ENCODE measurements around the gene TRPC6. TPM values are rescaled to one million over a fixed set of nuclear protein-coding genes. Genes with fewer than 3 reads are reported as not detected.

The TRPC6 gene
- total RNA-seq, 2 donors from 2014 or later, result 0.52 to 4.0 TPM

DNA sequence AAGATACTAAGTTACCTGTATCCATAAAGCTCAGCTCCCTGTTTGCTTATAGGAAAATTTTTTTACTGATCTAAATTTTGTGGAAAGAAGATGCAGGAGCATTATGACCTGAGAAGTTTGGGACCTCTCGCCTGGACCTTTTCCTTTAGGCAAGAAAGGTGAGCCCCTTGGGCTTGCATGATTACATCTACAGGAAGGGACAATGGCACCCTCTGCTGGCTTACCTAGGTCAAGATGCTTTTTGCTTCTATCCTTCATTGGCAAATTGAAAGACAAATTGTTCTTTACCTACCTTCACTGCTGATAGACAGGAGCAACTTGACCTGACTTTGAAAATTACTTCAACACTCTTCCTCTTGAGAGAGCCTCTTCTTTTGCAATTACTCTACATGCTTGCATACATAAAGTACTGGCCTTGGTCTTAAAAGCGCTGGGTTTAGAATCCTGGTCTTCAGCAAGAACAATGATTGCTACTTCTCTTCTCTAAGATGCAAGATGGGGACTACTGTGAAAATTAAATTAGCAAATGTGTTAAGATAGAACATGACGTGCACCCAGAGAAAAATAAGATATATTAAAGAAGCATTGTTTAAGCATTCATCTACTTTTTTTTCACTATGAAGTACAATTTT, 147.2 kb downstream of the TRPC6 start:
- Histone ChIP-seq H3K27ac (no peak overlapping the region), H3K27me3 (no peaks in the 10 kb centered on the region), H3K9me3 (no peaks in the 10 kb centered on the region), H3K4me1 (peaks cover 8% of the 10 kb centered on the region), H3K36me3 (replicated peaks in 1 of 2; ENCODE audit: insufficient read depth in 1 of 2, low read depth in 2 of 2) (no peaks in the 10 kb centered on the region), H3K4me3 (no peak overlapping the region)
- ATAC-seq, result no peak
- intact Hi-C loops (cut with DNase I), result no loop called here
- peak; percentile 34 to 58 (median 38) for DNase-seq
- WGBS, 2 donors, result 54 to 57% methylated on average over 3 of the region's 3 CpGs
- no peak for TF ChIP-seq POLR2A (IDR thresholded peaks at IDR 0.05)
- TF ChIP-seq, protein P1, sequence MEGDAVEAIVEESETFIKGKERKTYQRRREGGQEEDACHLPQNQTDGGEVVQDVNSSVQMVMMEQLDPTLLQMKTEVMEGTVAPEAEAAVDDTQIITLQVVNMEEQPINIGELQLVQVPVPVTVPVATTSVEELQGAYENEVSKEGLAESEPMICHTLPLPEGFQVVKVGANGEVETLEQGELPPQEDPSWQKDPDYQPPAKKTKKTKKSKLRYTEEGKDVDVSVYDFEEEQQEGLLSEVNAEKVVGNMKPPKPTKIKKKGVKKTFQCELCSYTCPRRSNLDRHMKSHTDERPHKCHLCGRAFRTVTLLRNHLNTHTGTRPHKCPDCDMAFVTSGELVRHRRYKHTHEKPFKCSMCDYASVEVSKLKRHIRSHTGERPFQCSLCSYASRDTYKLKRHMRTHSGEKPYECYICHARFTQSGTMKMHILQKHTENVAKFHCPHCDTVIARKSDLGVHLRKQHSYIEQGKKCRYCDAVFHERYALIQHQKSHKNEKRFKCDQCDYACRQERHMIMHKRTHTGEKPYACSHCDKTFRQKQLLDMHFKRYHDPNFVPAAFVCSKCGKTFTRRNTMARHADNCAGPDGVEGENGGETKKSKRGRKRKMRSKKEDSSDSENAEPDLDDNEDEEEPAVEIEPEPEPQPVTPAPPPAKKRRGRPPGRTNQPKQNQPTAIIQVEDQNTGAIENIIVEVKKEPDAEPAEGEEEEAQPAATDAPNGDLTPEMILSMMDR (IDR thresholded peaks at IDR 0.05), result peak; percentile 27 to 43 (median 34)

DNA sequence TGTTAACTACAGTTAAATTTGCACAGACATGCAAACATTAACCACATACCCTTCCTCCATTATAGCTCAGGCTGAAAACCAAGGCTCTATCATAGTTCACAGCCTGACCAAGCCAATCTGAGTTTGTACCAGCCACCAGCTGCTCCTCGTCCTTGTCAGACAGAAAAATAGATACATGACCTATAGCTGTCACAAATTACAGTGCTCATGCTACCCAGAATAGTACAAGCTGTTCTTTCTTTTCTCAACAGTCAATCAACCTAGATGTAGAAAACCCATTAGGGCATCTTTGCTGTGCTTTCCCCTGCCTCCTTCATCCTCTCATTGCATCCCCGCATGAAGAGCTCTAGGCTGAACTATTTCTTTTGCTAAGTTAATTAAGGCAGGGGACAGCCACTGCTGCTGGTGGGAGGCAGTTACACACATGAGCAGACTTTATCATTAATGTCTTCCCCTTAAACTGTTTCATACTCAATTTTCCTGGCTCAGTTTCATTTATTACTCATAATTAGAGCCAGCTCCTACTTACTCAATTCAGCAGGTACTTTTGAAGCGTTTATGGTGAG, 148.3 kb downstream of the TRPC6 start:
- H3K27ac ChIP-seq, result no peak overlapping the region
- H3K36me3 ChIP-seq (replicated peaks in 1 of 2; ENCODE audit: insufficient read depth in 1 of 2, low read depth in 2 of 2), result no peaks in the 10 kb centered on the region
- DNase-seq (no peak), ATAC-seq (no peak)
- H3K4me1 ChIP-seq, result no peaks in the 10 kb centered on the region
- no peaks in the 10 kb centered on the region for H3K27me3 ChIP-seq
- no peak overlapping the region for H3K4me3 ChIP-seq
- WGBS, 2 donors, result 55 to 69% methylated on average over 3 of the region's 3 CpGs
- TF ChIP-seq POLR2A (IDR thresholded peaks at IDR 0.05), result no peak
- TF ChIP-seq, protein P1 (IDR thresholded peaks at IDR 0.05), result no peak
- intact Hi-C loops (cut with DNase I), result no loop called here
- no peaks in the 10 kb centered on the region for H3K9me3 ChIP-seq

DNA sequence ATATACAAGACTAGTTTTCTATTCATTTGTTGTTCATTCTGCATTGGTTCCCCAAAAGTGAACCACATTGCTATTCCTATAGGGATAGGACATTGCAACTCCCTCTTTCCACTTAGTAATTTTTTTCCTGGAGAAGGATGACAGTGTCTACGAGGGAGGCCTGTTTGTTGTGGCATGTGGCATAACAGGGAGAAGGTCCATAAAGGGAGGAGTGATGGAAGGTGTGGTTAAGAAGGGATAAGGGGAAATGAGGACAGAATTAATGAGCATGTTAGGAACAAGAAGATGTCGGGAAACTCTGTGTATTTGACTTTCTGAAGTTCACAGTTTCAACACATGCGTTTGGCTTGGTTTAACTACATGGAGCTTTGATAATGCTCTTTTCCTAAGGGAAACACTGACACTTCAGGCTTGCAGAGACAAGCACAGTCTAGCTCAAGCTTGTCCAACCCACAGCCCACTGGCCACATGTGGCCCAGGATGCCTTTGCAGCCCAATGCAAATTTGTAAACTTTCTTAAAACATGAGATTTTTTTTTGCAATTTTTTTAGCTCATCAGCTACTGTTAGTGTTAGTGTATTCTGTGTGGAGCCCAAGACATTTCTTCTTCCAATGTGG, 149.7 kb downstream of the TRPC6 start:
- DNase-seq (no peak), ATAC-seq (no peak)
- intact Hi-C loops (cut with DNase I), result no loop called here
- no peak for TF ChIP-seq POLR2A (IDR thresholded peaks at IDR 0.05)
- TF ChIP-seq, protein P1 (IDR thresholded peaks at IDR 0.05), result no peak
- Histone ChIP-seq H3K27me3 (no peaks in the 10 kb centered on the region), H3K27ac (no peak overlapping the region), H3K4me1 (no peaks in the 10 kb centered on the region), H3K4me3 (no peak overlapping the region), H3K9me3 (no peaks in the 10 kb centered on the region), H3K36me3 (replicated peaks in 1 of 2; ENCODE audit: insufficient read depth in 1 of 2, low read depth in 2 of 2) (no peaks in the 10 kb centered on the region)
- WGBS, 2 donors, result 59 to 70% methylated on average over 3 of the region's 3 CpGs

DNA sequence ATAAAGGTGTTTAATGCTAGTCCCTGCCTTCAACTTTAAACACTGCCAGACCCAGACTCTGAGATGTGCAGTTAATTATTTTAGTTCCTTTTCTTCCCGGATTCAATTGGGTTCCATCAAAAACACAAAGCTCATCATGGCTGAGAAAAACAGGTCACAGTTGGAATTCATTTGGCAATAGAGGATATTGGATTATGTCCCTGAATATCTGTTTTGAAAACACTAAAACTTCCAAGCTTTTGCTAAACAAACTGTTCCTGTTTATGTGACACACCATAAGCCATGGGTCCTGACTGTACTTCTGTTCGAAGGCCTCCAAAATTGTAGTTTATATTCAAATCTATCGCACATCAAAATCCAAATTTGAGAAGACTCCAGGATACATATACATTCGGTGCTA, 150.7 kb downstream of the TRPC6 start:
- no peak overlapping the region for H3K4me3 ChIP-seq
- H3K27me3 ChIP-seq, result no peaks in the 10 kb centered on the region
- ATAC-seq (no peak), DNase-seq (no peak)
- WGBS, 2 donors, result 49 to 58% methylated on average over 4 of the region's 4 CpGs
- H3K4me1 ChIP-seq, result no peaks in the 10 kb centered on the region
- TF ChIP-seq POLR2A (IDR thresholded peaks at IDR 0.05), result no peak
- TF ChIP-seq, protein P1 (IDR thresholded peaks at IDR 0.05), result no peak
- no peaks in the 10 kb centered on the region for H3K9me3 ChIP-seq
- intact Hi-C loops (cut with DNase I), result no loop called here
- no peaks in the 10 kb centered on the region for H3K36me3 ChIP-seq (replicated peaks in 1 of 2; ENCODE audit: insufficient read depth in 1 of 2, low read depth in 2 of 2)
- no peak overlapping the region for H3K27ac ChIP-seq
